Subcutaneous adipose tissue (tissue), 4 donors: ENCODE results near the gene TTLL6. TPM values are rescaled to one million over a fixed set of nuclear protein-coding genes. Genes with fewer than 3 reads are reported as not detected.

ENCODE experiments used
- CTCF ChIP-seq: fragments of 450-650 bp; IDR thresholded peaks from one replicate; pipeline ENCODE4 v1.5.1; 2016; ENCODE audit warnings: low read depth, mild to moderate bottlenecking, control low read depth, antibody characterized with exemption, moderate library complexity
- total RNA-seq, 4 donors: library from RNA; depleted of rRNA; stranded (reverse); fragments of >200 nt; gene quantifications; one replicate each; pipeline ENCODE4 v1.1.0, GENCODE V29; 2016

The TTLL6 gene
- total RNA-seq, 4 donors from 2014 or later = 0.66 to 0.75 TPM; not detected in 2

- no peak for TF ChIP-seq CTCF
Observed at GRCh38 chr17:48792033-48792798, 24.8 kb downstream of the TTLL6 start.

GRCh38 chr17:48791128-48792032 lies 25.6 kb downstream of the TTLL6 start:
- no peak for TF ChIP-seq CTCF

- TF ChIP-seq CTCF = no peak
Observed at GRCh38 chr17:48790607-48791127, 26.4 kb downstream of the TTLL6 start.

GRCh38 chr17:48787828-48788227 lies 29.2 kb downstream of the TTLL6 start:
- TF ChIP-seq CTCF = no peak

GRCh38 chr17:48779421-48779820 lies 37.6 kb downstream of the TTLL6 start:
- no peak for TF ChIP-seq CTCF

GRCh38 chr17:48776602-48777001 lies 40.4 kb downstream of the TTLL6 start:
- TF ChIP-seq CTCF = no peak

GRCh38 chr17:48773245-48773644 lies 43.8 kb downstream of the TTLL6 start:
- no peak for TF ChIP-seq CTCF
